H1 (cell line): Measurements from ENCODE around the gene TRAPPC11. TPM values are rescaled to one million over a fixed set of nuclear protein-coding genes. Genes with fewer than 3 reads are reported as not detected.

Experiments used
- CTCF ChIA-PET: fragments of 300-600 bp; sonication (Branson Sonifier 250); formaldehyde crosslinking; loops from one replicate; lab custom pipeline; 2021; ENCODE audit not compliant: partially characterized antibody; lab: Charles Lee
- POLR2A ChIA-PET: fragments of 300-600 bp; sonication (Branson Sonifier 250); formaldehyde crosslinking; loops from one replicate; lab custom pipeline; 2021; ENCODE audit warnings: inconsistent platforms; ENCODE audit not compliant: partially characterized antibody; lab: Charles Lee
- DNase-seq, 2 experiments: peaks; one replicate each; pipeline versions ENCODE4 v3.0.0 to v3.0.0-alpha.2; 2010 to 2022; ENCODE audit warnings: low spot score in 2 of 2, low read depth in 1 of 2, mixed read lengths in 1 of 2
- FAIRE-seq: peaks from 2 replicates; lab custom pipeline; 2011; peaks lifted over from hg19 to GRCh38; lab: Jason Lieb, UNC
- H2AFZ ChIP-seq: 2 replicates; pipeline ENCODE4 v1.8.1; 2012; ENCODE audit warnings: low read length, inconsistent platforms
- H2AK5ac ChIP-seq: 2 replicates; pipeline ENCODE4 v1.6.1; 2013; ENCODE audit warnings: low read depth, low read length
- H2BK120ac ChIP-seq: replicated peaks from 2 replicates; pipeline ENCODE3; 2013; ENCODE audit warnings: low read depth, low read length, inconsistent platforms
- H2BK12ac ChIP-seq: 2 replicates; pipeline ENCODE4 v1.6.1; 2013; ENCODE audit warnings: low read depth, low read length
- H2BK15ac ChIP-seq: 2 replicates; pipeline ENCODE4 v1.6.1; 2013; ENCODE audit warnings: low read length
- H2BK20ac ChIP-seq: 2 replicates; pipeline ENCODE4 v1.6.1; 2013; ENCODE audit warnings: low read length
- H2BK5ac ChIP-seq: 2 replicates; pipeline ENCODE4 v1.6.1; 2013; ENCODE audit warnings: low read depth, low read length
- H3K14ac ChIP-seq: 2 replicates; pipeline ENCODE4 v1.6.1; 2013; ENCODE audit warnings: inconsistent platforms; ENCODE audit not compliant: insufficient read length
- H3K18ac ChIP-seq: 2 replicates; pipeline ENCODE4 v1.6.1; 2013; ENCODE audit warnings: low read length; ENCODE audit errors: extremely low read depth
- H3K23ac ChIP-seq: 2 replicates; pipeline ENCODE4 v1.6.1; 2013; ENCODE audit warnings: inconsistent platforms; ENCODE audit not compliant: insufficient read length
- H3K23me2 ChIP-seq: 2 replicates; pipeline ENCODE4 v1.6.1; 2013; ENCODE audit warnings: low read depth, low read length
- H3K27ac ChIP-seq: 2 replicates; pipeline ENCODE4 v1.6.1; 2011; ENCODE audit warnings: low read depth, low read length, inconsistent platforms
- H3K27me3 ChIP-seq, 4 experiments: replicated peaks in 1 of 4; 1 replicate in 1 of 4; 2 replicates in 3 of 4; pipeline versions ENCODE4 v1.6.1 to v1.8.1; 2011 to 2013; ENCODE audit warnings: low read length in 3 of 4, mild to moderate bottlenecking in 3 of 4, inconsistent platforms in 2 of 4, mixed read lengths in 2 of 4, moderate library complexity in 1 of 4; ENCODE audit not compliant: control insufficient read depth in 3 of 4, insufficient read depth in 3 of 4; ENCODE audit errors: extremely low read depth in 1 of 4
- H3K36me3 ChIP-seq, 4 experiments: 2 replicates each; pipeline versions ENCODE4 v1.6.1 to v1.8.1; 2011 to 2013; ENCODE audit warnings: mild to moderate bottlenecking in 4 of 4, low read length in 3 of 4, moderate library complexity in 2 of 4, control low read depth in 1 of 4, inconsistent platforms in 1 of 4; ENCODE audit not compliant: insufficient read depth in 4 of 4, control insufficient read depth in 2 of 4
- H3K4ac ChIP-seq: replicated peaks from 2 replicates; pipeline ENCODE3; 2013; ENCODE audit warnings: low read length, low read depth, mixed read lengths, inconsistent platforms; ENCODE audit not compliant: insufficient read length
- H3K4me1 ChIP-seq, 4 experiments: replicated peaks in 1 of 4; 1 replicate in 1 of 4; 2 replicates in 3 of 4; pipeline versions ENCODE4 v1.6.1 to v1.8.1; 2011 to 2013; ENCODE audit warnings: low read length in 3 of 4, inconsistent platforms in 2 of 4, mixed read lengths in 1 of 4; ENCODE audit not compliant: insufficient read depth in 4 of 4, control insufficient read depth in 3 of 4
- H3K4me2 ChIP-seq, 2 experiments: 2 replicates each; pipeline versions ENCODE4 v1.6.1 to v1.8.1; 2011 to 2013; ENCODE audit warnings: low read depth in 2 of 2, low read length in 2 of 2, control low read depth in 1 of 2, inconsistent platforms in 1 of 2, mild to moderate bottlenecking in 1 of 2; ENCODE audit not compliant: insufficient read depth in 1 of 2
- H3K4me3 ChIP-seq, 4 experiments: fragments of 200-600, 300-600 bp in 1 of 4; sonication (generic), shearing (Covaris generic), sonication (Bioruptor Twin) in 1 of 4; 2 replicates each; pipeline versions ENCODE4 v1.5.1 to v1.8.1; 2011 to 2016; ENCODE audit warnings: low read length in 4 of 4, low read depth in 3 of 4, control low read depth in 2 of 4, inconsistent platforms in 2 of 4, mild to moderate bottlenecking in 2 of 4, mixed read lengths in 1 of 4, moderate library complexity in 1 of 4; ENCODE audit not compliant: insufficient read depth in 2 of 4; ENCODE audit errors: extremely low read depth in 1 of 4
- H3K56ac ChIP-seq: replicated peaks from 2 replicates; pipeline ENCODE3; 2013; ENCODE audit warnings: low read depth, mild to moderate bottlenecking, mixed read lengths, low read length, inconsistent platforms; ENCODE audit not compliant: insufficient read length
- H3K79me1 ChIP-seq: 2 replicates; pipeline ENCODE4 v1.6.1; 2013; ENCODE audit warnings: low read depth, low read length, control low read depth
- H3K79me2 ChIP-seq, 2 experiments: 2 replicates each; pipeline versions ENCODE4 v1.6.1 to v1.8.1; 2012 to 2013; ENCODE audit warnings: low read length in 2 of 2, mild to moderate bottlenecking in 2 of 2, inconsistent platforms in 1 of 2; ENCODE audit not compliant: insufficient read depth in 2 of 2, control insufficient read depth in 1 of 2
- H3K9ac ChIP-seq, 4 experiments: replicated peaks in 1 of 4; 1 replicate in 1 of 4; 2 replicates in 3 of 4; pipeline versions ENCODE4 v1.6.1 to v1.8.1; 2011 to 2013; ENCODE audit warnings: low read depth in 3 of 4, low read length in 3 of 4, control low read depth in 2 of 4, mild to moderate bottlenecking in 2 of 4, moderate library complexity in 2 of 4, inconsistent platforms in 1 of 4; ENCODE audit errors: extremely low read depth in 1 of 4
- H3K9me3 ChIP-seq, 2 experiments: 2 replicates each; pipeline versions ENCODE4 v1.6.1 to v1.8.1; 2012 to 2013; ENCODE audit warnings: mild to moderate bottlenecking in 2 of 2, moderate library complexity in 2 of 2, control low read depth in 1 of 2, inconsistent platforms in 1 of 2, low read depth in 1 of 2, low read length in 1 of 2, mixed read lengths in 1 of 2; ENCODE audit not compliant: insufficient read depth in 2 of 2
- H4K20me1 ChIP-seq, 2 experiments: replicated peaks in 1 of 2; 2 replicates each; pipeline versions ENCODE3 to v1.8.1; 2011 to 2013; ENCODE audit warnings: inconsistent platforms in 2 of 2, low read length in 2 of 2, mild to moderate bottlenecking in 1 of 2; ENCODE audit not compliant: insufficient read depth in 2 of 2, control insufficient read depth in 1 of 2
- H4K5ac ChIP-seq: 2 replicates; pipeline ENCODE4 v1.6.1; 2013; ENCODE audit warnings: low read length, low read depth, mixed read lengths, inconsistent platforms; ENCODE audit not compliant: insufficient read length
- H4K8ac ChIP-seq: 2 replicates; pipeline ENCODE4 v1.8.0; 2013; ENCODE audit warnings: mild to moderate bottlenecking, moderate library complexity, low read length, inconsistent platforms; ENCODE audit not compliant: insufficient read depth; ENCODE audit errors: extremely low read depth
- H4K91ac ChIP-seq: replicated peaks from 2 replicates; pipeline ENCODE3; 2013; ENCODE audit warnings: low read length, mixed read lengths, inconsistent platforms; ENCODE audit not compliant: insufficient read length
- CBX5 ChIP-seq: fragments of 300-800, 300-1000 bp; sonication (generic); IDR thresholded peaks from 2 replicates; pipeline ENCODE4 v1.7.1; 2016; ENCODE audit warnings: antibody characterized with exemption, low read length, low read depth
- FOSL1 ChIP-seq: IDR thresholded peaks from 2 replicates; pipeline ENCODE4 v1.6.1; 2011; ENCODE audit warnings: mild to moderate bottlenecking, low read depth, low read length, moderate library complexity; ENCODE audit not compliant: insufficient read depth
- HDAC6 ChIP-seq: IDR thresholded peaks from one replicate; pipeline ENCODE4 v1.7.1; 2012; ENCODE audit warnings: low read depth, mild to moderate bottlenecking, inconsistent platforms, low read length, moderate library complexity
- WGBS, 2 experiments: shearing (Covaris generic) in 1 of 2; methylation state at CpG; one replicate each; pipeline versions ENCODE4 v1.1.6 to v1.1.7; 2013 to 2015; ENCODE audit warnings: low lambda C conversion rate in 2 of 2, mixed read lengths in 2 of 2, inconsistent platforms in 1 of 2, low coverage in 1 of 2, missing lambda C conversion rate in 1 of 2; ENCODE audit not compliant: insufficient replicate concordance in 2 of 2, insufficient coverage in 1 of 2, insufficient read length in 1 of 2; ENCODE audit errors: extremely low coverage in 1 of 2, missing lambda C conversion rate in 1 of 2; 5-methylcytosine and 5-hydroxymethylcytosine counted together
- polyA plus RNA-seq, 7 experiments: library from polyadenylated mRNA; depleted of rRNA in 3 of 7; stranded (reverse) in 5 of 7; unstranded in 2 of 7; fragments of >200 nt in 5 of 7; fragments of 200-250 nt in 2 of 7; gene quantifications; 1 replicate in 5 of 7; 2 replicates in 1 of 7; 4 replicates in 1 of 7; pipeline versions ENCODE4 v1.2.1 to v1.2.3, GENCODE V29; 2011 to 2013; ENCODE audit warnings: missing spikeins in 2 of 7, mixed read lengths in 2 of 7
- total RNA-seq: library from RNA; stranded (reverse); fragmentation: NEBNext Ultra II Directional; extraction: Animal tissue kit (Norgen Biotek cat#: 25700); gene quantifications from 2 replicates; pipeline ENCODE4 v1.2.1, GENCODE V29; 2021

The TRAPPC11 gene
- total and polyA plus RNA-seq, 2 of the 8 experiments (the other 6 are each of a cell fraction or from before 2014, with no cell fraction given), result 19.2 to 25.9 TPM

- Histone ChIP-seq H3K79me1 (no peaks in the 10 kb centered on the region), H2AK5ac (no peak overlapping the region), H3K4me2 (no peak overlapping the region), H2BK20ac (no peak overlapping the region), H2AFZ (peak overlapping the region; percentile 64; the same call in 1 of the 2 replicates), H3K27ac (no peak overlapping the region), H4K8ac (no peak overlapping the region), H2BK12ac (no peak overlapping the region), H4K20me1 (no peaks in the 10 kb centered on the region), H4K91ac (no peak overlapping the region), H3K23ac (no peak overlapping the region), H3K23me2 (no peaks in the 10 kb centered on the region; the same call in 1 of the 2 replicates), H3K79me2 (no peaks in the 10 kb centered on the region), H3K18ac (no peak overlapping the region), H3K4ac (no peak overlapping the region), H4K5ac (no peak overlapping the region), H3K4me3 (no peak overlapping the region), H2BK15ac (no peak overlapping the region), H3K14ac (no peak overlapping the region), H2BK120ac (no peak overlapping the region), H3K36me3 (no peaks in the 10 kb centered on the region), H3K9ac (no peak overlapping the region), H2BK5ac (no peak overlapping the region), H3K27me3 (no peaks in the 10 kb centered on the region), H3K4me1 (no peaks in the 10 kb centered on the region), H3K9me3 (no peaks in the 10 kb centered on the region), H3K56ac (no peak overlapping the region)
- no peak for TF ChIP-seq CBX5
- no peak for TF ChIP-seq HDAC6
- no peak for TF ChIP-seq FOSL1
- CTCF ChIA-PET, result interaction anchor here (1.5 to 2.8 kb wide), 2 partner anchors 8 to 11 kb away, joined by 5 to 10 read pairs; no protein-coding TSS in a partner anchor
- FAIRE-seq (no peak), DNase-seq (no peak)
- WGBS, 2 experiments, result 88% methylated on average over 7 of the region's 7 CpGs; no CpG with 5 or more reads in 1 of the 2 experiments
- POLR2A ChIA-PET, result interaction anchor here (0.6 to 1.4 kb wide), 2 partner anchors 166 to 270 kb away, joined by 3 read pairs; no protein-coding TSS in a partner anchor
Measured at GRCh38 chr4:183610613-183611012, 48.5 kb upstream of the TRAPPC11 start.
